A549 (cell line): ENCODE measurements around the gene MYLK4. TPM values are rescaled to one million over a fixed set of nuclear protein-coding genes. Genes with fewer than 3 reads are reported as not detected.

Experiments used
- ATAC-seq, 2 experiments: fragments of 200-7000 bp in 1 of 2; fragments of >200 bp in 1 of 2; cut with Nextera tagmentation in 1 of 2; cut with Tn5 transposase in 1 of 2; 3 replicates each; pipeline versions ENCODE4 v1.8.0 to v1.9.1; 2018 to 2020; ENCODE audit warnings: mild to moderate bottlenecking in 1 of 2, moderate library complexity in 1 of 2
- CTCF ChIA-PET: fragments of 300-600 bp; sonication (Branson Sonifier 250); formaldehyde crosslinking; extraction: SDS; loops from one replicate; lab custom pipeline; 2021; ENCODE audit warnings: antibody characterized with exemption, inconsistent platforms; lab: Yijun Ruan, JAX
- POLR2A ChIA-PET: fragments of 350-600 bp; formaldehyde crosslinking; extraction: SDS; loops from one replicate; lab custom pipeline; 2021; ENCODE audit warnings: antibody characterized with exemption, inconsistent platforms; lab: Yijun Ruan, JAX
- DNase-seq, 2 experiments: peaks; one replicate each; pipeline versions ENCODE4 v3.0.0 to v3.0.0-alpha.2; 2011 to 2016; ENCODE audit warnings: low read depth in 1 of 2, low spot score in 1 of 2
- FAIRE-seq: peaks from 2 replicates; lab custom pipeline; 2011; peaks lifted over from hg19 to GRCh38; lab: Jason Lieb, UNC
- H3K27ac ChIP-seq, 2 experiments: fragments of >200 bp; sonication (Bioruptor Twin); formaldehyde crosslinking; 3 replicates each; pipeline ENCODE4 v1.5.1; 2016 to 2017
- H3K4me1 ChIP-seq: fragments of >200 bp; sonication (Bioruptor Twin); formaldehyde crosslinking; 3 replicates; pipeline ENCODE4 v1.6.1; 2016
- H3K4me2 ChIP-seq: fragments of >200 bp; sonication (Bioruptor Twin); formaldehyde crosslinking; 3 replicates; pipeline ENCODE4 v1.6.1; 2016
- H3K4me3 ChIP-seq: fragments of >200 bp; sonication (Bioruptor Twin); formaldehyde crosslinking; 3 replicates; pipeline ENCODE4 v1.5.1; 2016
- H3K9me3 ChIP-seq: fragments of >200 bp; sonication (Bioruptor Twin); formaldehyde crosslinking; 3 replicates; pipeline ENCODE4 v1.6.1; 2016
- BHLHE40 ChIP-seq: IDR thresholded peaks from 2 replicates; pipeline ENCODE4 v1.6.1; 2012; ENCODE audit warnings: low read depth, low read length, inconsistent platforms
- CBX2 ChIP-seq: fragments of 200-600 bp; sonication (generic); IDR thresholded peaks from 2 replicates; pipeline ENCODE4 v1.6.1; 2016; ENCODE audit warnings: low read depth, mild to moderate bottlenecking, borderline replicate concordance
- EHMT2 ChIP-seq: fragments of 200-600 bp; sonication (generic); IDR thresholded peaks from 2 replicates; pipeline ENCODE4 v1.6.1; 2016; ENCODE audit warnings: antibody characterized with exemption, low read depth, mild to moderate bottlenecking, moderate library complexity
- ESRRA ChIP-seq: fragments of 150-350 bp; IDR thresholded peaks from 2 replicates; pipeline ENCODE4 v1.6.1; 2014; ENCODE audit warnings: mild to moderate bottlenecking, low read length, borderline replicate concordance
- FOSL2 ChIP-seq, 2 experiments: fragments of 450-650 bp in 1 of 2; fragments of >200 bp in 1 of 2; sonication (Bioruptor Twin) in 1 of 2; formaldehyde crosslinking; IDR thresholded peaks; 2 replicates each; pipeline versions ENCODE4 v1.5.0 to v1.6.1; 2016 to 2020; ENCODE audit warnings: mild to moderate bottlenecking in 1 of 2, moderate library complexity in 1 of 2
- FOXS1 ChIP-seq: fragments of 250-450 bp; sonication (Bioruptor Pico); IDR thresholded peaks from 2 replicates; pipeline ENCODE4 v1.5.0; 2020; ENCODE audit warnings: mild to moderate bottlenecking, moderate library complexity
- HOXB13 ChIP-seq: fragments of 250-450 bp; sonication (Bioruptor Pico); IDR thresholded peaks from 2 replicates; pipeline ENCODE4 v1.5.0; 2020; ENCODE audit warnings: low read depth, mild to moderate bottlenecking, moderate library complexity
- KDM5A ChIP-seq: fragments of 200-600 bp; sonication (generic); IDR thresholded peaks from 2 replicates; pipeline ENCODE4 v1.6.1; 2016; ENCODE audit warnings: antibody characterized with exemption, mild to moderate bottlenecking
- MAFK ChIP-seq: fragments of 450-650 bp; IDR thresholded peaks from 2 replicates; pipeline ENCODE4 v1.6.1; 2014; ENCODE audit not compliant: partially characterized antibody
- MAZ ChIP-seq: fragments of 150-350 bp; IDR thresholded peaks from 2 replicates; pipeline ENCODE4 v1.6.1; 2014; ENCODE audit warnings: antibody characterized with exemption, low read depth, low read length, borderline replicate concordance
- PBX3 ChIP-seq: IDR thresholded peaks from 2 replicates; pipeline ENCODE4 v1.6.1; 2012
- RAD21 ChIP-seq, 2 experiments: fragments of >200 bp in 1 of 2; sonication (Bioruptor Twin) in 1 of 2; formaldehyde crosslinking in 1 of 2; IDR thresholded peaks in 1 of 2; conservative IDR thresholded peaks in 1 of 2; 2 replicates in 1 of 2; 3 replicates in 1 of 2; pipeline ENCODE4 v1.6.1; 2012 to 2018; ENCODE audit warnings: inconsistent platforms in 1 of 2
- RCOR1 ChIP-seq: fragments of 150-350 bp; IDR thresholded peaks from 2 replicates; pipeline ENCODE4 v1.6.1; 2014; ENCODE audit warnings: antibody characterized with exemption, low read length, low read depth
- RFX5 ChIP-seq: fragments of 450-650 bp; IDR thresholded peaks from 2 replicates; pipeline ENCODE4 v1.7.1; 2014; ENCODE audit warnings: antibody characterized with exemption, mild to moderate bottlenecking, moderate library complexity
- RNF2 ChIP-seq: fragments of 200-600 bp; sonication (generic); IDR thresholded peaks from 2 replicates; pipeline ENCODE4 v1.6.1; 2016; ENCODE audit warnings: low read depth, mild to moderate bottlenecking, antibody characterized with exemption, moderate library complexity, borderline replicate concordance
- SMC3 ChIP-seq: fragments of >200 bp; sonication (Bioruptor Twin); formaldehyde crosslinking; IDR thresholded peaks from 3 replicates; pipeline ENCODE4 v1.6.1; 2018; ENCODE audit warnings: inconsistent platforms
- TFCP2L1 ChIP-seq: fragments of 250-450 bp; sonication (Bioruptor Pico); IDR thresholded peaks from 2 replicates; pipeline ENCODE4 v1.5.0; 2021; ENCODE audit warnings: mild to moderate bottlenecking
- TP53 ChIP-seq: fragments of 250-450 bp; sonication (Bioruptor Pico); IDR thresholded peaks from 2 replicates; pipeline ENCODE4 v1.5.0; 2021; ENCODE audit warnings: mild to moderate bottlenecking, moderate library complexity
- USF2 ChIP-seq: fragments of 450-650 bp; IDR thresholded peaks from 2 replicates; pipeline ENCODE4 v1.6.1; 2014; ENCODE audit warnings: antibody characterized with exemption
- ZFP36 ChIP-seq: fragments of 450-650 bp; IDR thresholded peaks from 2 replicates; pipeline ENCODE4 v1.6.1; 2014; ENCODE audit warnings: borderline replicate concordance; ENCODE audit not compliant: partially characterized antibody
- ZNF302 ChIP-seq: fragments of 250-450 bp; sonication (Bioruptor Pico); IDR thresholded peaks from 2 replicates; pipeline ENCODE4 v1.9.0; 2021; ENCODE audit warnings: inconsistent platforms, mild to moderate bottlenecking, moderate library complexity
- ZSCAN20 ChIP-seq: fragments of 250-450 bp; sonication (Bioruptor Pico); IDR thresholded peaks from 2 replicates; pipeline ENCODE4 v1.8.0; 2022; ENCODE audit warnings: mild to moderate bottlenecking, moderate library complexity
- WGBS: methylation state at CpG from one replicate; pipeline ENCODE4 v1.1.6; 2017; ENCODE audit errors: missing lambda C conversion rate; 5-methylcytosine and 5-hydroxymethylcytosine counted together
- polyA plus RNA-seq, 4 experiments: library from polyadenylated mRNA; depleted of rRNA in 3 of 4; stranded (reverse); fragments of >200 nt; fragmentation: RNase III in 1 of 4; extraction: RNeasy Plus Mini Kit Qiagen cat#74134 plus additional on column Dnase treatment in 1 of 4; gene quantifications; 2 replicates in 3 of 4; 3 replicates in 1 of 4; pipeline ENCODE4 v1.2.3, GENCODE V29; 2011 to 2017
- TF ChIP-seq, protein P1 (sequence below): fragments of >200 bp; sonication (Bioruptor Twin); formaldehyde crosslinking; IDR thresholded peaks from 2 replicates; pipeline ENCODE4 v1.6.1; 2016
- TF ChIP-seq, protein P2 (sequence below): fragments of 250-450 bp; sonication (Bioruptor Pico); IDR thresholded peaks from 2 replicates; pipeline ENCODE4 v1.5.0; 2020; ENCODE audit warnings: low read depth, mild to moderate bottlenecking, moderate library complexity

MYLK4 gene
- polyA plus RNA-seq, 2 of the 4 experiments (the other 2 are of a cell fraction), result 0.14 to 0.21 TPM

GRCh38 chr6:2732503-2733089, 18.1 kb downstream of the MYLK4 start:
- CTCF ChIA-PET, result interaction anchor here (1.1 to 2.5 kb wide), 3 partner anchors 9 to 21 kb away, joined by 3 to 16 read pairs (median 4); partner anchors contain the start of gene MYLK4

GRCh38 chr6:2731281-2731909, 19.3 kb downstream of the MYLK4 start:
- Histone ChIP-seq H3K4me2 (no peak overlapping the region), H3K4me3 (no peak overlapping the region), H3K27ac (no peak overlapping the region), H3K4me1 (0 out of 3 replicates have a peak, but pooled peaks cover 4% of the 10 kb centered on the region)
- no peak for DNase-seq
- no peak; a peak in 1 of 6 replicates for ATAC-seq
- POLR2A ChIA-PET, result no interaction called here
- 61% methylated on average over 5 of the region's 5 CpGs for WGBS
- CTCF ChIA-PET, result interaction anchor here (2.5 kb wide), 1 partner anchor 19 kb away, joined by 16 read pairs; the partner anchor contains the start of gene MYLK4
- TF ChIP-seq ESRRA, result no peak
- TF ChIP-seq PBX3, result no peak
- no peak for TF ChIP-seq RAD21 (conservative IDR thresholded peaks at IDR 0.05 in 1 of 2, IDR thresholded peaks at IDR 0.05 in 1 of 2)
- no peak for TF ChIP-seq FOXS1 (CRISPR knock-in tag)
- TF ChIP-seq MAZ, result no peak
- TF ChIP-seq RNF2, result no peak
- TF ChIP-seq RCOR1, result no peak
- no peak for TF ChIP-seq TP53 (CRISPR knock-in tag)
- no peak for TF ChIP-seq RFX5
- no peak for TF ChIP-seq KDM5A
- TF ChIP-seq, protein P1, sequence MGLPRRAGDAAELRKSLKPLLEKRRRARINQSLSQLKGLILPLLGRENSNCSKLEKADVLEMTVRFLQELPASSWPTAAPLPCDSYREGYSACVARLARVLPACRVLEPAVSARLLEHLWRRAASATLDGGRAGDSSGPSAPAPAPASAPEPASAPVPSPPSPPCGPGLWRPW, result no peak
- TF ChIP-seq, all 56 proteins: peak for 0
- no peaks in the 10 kb centered on the region for H3K9me3 ChIP-seq
- FAIRE-seq, result no peak

More at GRCh38 chr6:2732503-2733089, 18.1 kb downstream of the MYLK4 start:
- POLR2A ChIA-PET, result no interaction called here
- no peak for TF ChIP-seq RAD21 (conservative IDR thresholded peaks at IDR 0.05 in 1 of 2, IDR thresholded peaks at IDR 0.05 in 1 of 2)
- no peak for TF ChIP-seq MAZ
- no peak for TF ChIP-seq PBX3
- TF ChIP-seq TFCP2L1 (CRISPR knock-in tag), result no peak
- no peak for TF ChIP-seq BHLHE40
- TF ChIP-seq, protein P2, sequence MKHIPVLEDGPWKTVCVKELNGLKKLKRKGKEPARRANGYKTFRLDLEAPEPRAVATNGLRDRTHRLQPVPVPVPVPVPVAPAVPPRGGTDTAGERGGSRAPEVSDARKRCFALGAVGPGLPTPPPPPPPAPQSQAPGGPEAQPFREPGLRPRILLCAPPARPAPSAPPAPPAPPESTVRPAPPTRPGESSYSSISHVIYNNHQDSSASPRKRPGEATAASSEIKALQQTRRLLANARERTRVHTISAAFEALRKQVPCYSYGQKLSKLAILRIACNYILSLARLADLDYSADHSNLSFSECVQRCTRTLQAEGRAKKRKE, result no peak
- TF ChIP-seq USF2, result no peak
- TF ChIP-seq EHMT2, result no peak
- no peak for TF ChIP-seq HOXB13 (CRISPR knock-in tag)
- no peak for TF ChIP-seq ZFP36
- TF ChIP-seq ZNF302 (CRISPR knock-in tag), result no peak
- TF ChIP-seq SMC3, result no peak
- TF ChIP-seq RCOR1, result no peak
- no peak for TF ChIP-seq FOSL2 (IDR thresholded peaks at IDR 0.05)
- no peak for TF ChIP-seq FOSL2 (CRISPR knock-in tag; IDR thresholded peaks at IDR 0.05)
- no peak for TF ChIP-seq RFX5
- TF ChIP-seq CBX2, result no peak
- no peak for TF ChIP-seq ZSCAN20
- no peak for TF ChIP-seq ESRRA
- no peak for TF ChIP-seq MAFK
- Histone ChIP-seq H3K27ac (no peak overlapping the region), H3K4me2 (no peak overlapping the region), H3K9me3 (no peaks in the 10 kb centered on the region), H3K4me1 (0 out of 3 replicates have a peak, but pooled peaks cover 4% of the 10 kb centered on the region), H3K4me3 (no peak overlapping the region)
- FAIRE-seq (no peak), ATAC-seq (no peak), DNase-seq (no peak)
- WGBS, result 43% methylated on average over 5 of the region's 5 CpGs
